ENCODE results near the gene KCNIP4.

Gene KCNIP4

DNA sequence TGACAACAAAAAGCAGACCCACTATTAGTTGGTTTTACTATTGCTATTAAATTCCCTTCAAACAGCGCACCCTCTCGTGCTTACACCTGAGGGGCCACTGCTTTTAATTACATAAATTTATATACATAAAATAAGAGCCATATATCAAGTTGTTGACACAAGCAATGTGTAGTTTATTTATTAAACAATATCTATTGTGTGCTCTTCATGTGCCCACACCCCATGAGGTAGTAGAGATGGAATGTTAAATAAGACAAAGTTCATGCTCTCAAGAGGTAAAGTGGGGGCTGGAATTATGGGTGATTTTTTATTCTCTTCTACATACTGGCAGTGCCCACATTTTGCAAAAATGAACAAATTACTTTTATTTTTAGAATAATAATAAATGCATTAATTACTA, 47.3 kb downstream of the KCNIP4 start:
- no peak for DNase-seq (ENCODE audit: low read depth)

DNA sequence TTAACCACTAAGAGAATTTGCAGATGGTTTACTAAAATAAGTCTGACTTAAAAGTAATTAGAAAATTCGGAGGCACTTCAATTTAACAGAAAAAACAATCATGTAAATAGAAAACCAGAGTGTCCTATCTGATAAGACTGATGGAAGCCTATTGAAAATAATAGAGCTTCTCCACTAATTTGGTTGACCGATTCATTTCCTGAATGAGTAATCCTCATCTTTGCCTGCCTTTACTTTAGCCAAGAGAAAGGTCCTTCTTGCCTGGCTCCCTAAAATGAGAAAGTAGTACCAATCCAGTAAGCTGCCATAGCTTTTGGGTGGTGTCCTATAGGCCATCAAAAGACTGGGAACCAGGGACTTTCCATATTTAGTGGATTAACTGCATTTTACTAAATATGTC, 48.4 kb downstream of the KCNIP4 start:
- no peak for DNase-seq (ENCODE audit: low read depth)

DNA sequence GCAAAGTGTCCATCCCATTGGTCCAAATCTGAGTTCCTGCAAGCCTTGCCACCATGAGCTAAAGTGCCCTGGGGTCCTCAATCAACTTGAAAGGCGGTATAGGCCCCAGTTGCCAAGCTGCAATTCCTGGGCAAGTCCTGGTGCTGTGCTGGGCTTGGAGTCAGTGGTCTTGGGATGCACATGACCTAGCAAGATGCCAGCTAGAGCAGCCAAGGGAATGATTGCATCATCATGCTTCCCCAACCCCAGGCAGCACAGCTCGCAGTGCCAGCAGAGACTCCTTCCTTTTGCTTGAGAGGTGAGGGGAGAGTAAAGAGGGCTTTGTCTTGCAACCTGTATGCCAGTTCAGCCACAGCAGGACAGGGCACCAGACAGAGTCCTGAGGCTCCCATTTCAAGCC, 50.5 kb downstream of the KCNIP4 start:
- no peak for DNase-seq (ENCODE audit: low read depth)

DNA sequence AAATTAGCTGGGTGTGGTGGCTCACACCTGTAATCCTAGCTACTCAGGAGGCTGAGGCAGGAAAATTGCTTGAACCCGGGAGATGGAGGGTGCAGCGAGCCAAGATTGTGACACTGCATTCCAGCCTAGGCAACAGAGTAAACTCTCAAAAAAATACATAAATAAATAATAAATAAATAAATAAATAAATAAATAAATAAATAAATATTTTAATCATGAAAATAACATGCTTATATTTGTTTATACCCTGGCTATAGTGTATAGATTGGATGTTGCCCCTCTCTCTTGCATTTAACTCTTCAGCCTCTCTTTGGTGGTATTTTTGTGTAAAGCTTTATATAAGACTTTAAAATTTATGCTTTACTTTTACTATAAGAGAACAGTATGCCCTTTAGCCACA, 51.8 kb downstream of the KCNIP4 start:
- DNase-seq (ENCODE audit: low read depth): no peak

DNA sequence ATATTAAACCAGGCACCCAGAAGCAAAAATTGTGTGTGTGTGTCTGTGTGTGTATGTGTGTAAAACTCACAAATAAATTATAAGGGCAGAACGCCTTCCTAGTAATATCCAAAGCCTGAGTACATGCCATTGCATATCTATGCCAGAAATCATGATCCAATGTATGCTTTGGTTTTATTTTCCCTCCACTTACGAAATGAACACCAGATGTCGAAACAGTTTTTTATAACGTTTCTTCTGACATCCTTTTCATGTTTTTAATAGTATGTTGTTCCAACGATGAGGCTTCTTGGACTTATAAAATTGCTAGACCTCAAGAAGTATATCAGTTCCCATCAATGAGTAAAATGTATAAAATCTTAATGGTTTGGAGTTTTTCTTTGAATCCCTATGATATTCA, 55.4 kb downstream of the KCNIP4 start:
- DNase-seq (ENCODE audit: low read depth): no peak

DNA sequence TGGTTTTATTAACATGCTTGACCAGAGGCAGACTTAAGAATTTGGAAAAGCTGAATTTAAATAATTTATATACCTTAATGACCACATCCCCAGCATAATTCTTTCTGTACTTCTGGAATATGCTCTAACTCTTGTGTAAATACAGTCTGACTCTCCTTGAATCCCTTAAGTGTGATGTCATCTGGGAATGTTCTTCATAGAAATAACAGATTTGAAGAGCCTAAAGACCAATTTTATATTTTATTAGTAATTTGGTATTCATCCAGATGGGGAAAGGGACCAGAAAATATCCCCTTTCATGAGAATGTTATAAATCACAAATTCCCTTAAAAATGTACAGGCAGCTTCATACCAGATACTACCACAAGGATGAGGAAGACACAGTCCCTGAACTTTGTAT, 58.3 kb downstream of the KCNIP4 start:
- no peak for DNase-seq (ENCODE audit: low read depth)

DNA sequence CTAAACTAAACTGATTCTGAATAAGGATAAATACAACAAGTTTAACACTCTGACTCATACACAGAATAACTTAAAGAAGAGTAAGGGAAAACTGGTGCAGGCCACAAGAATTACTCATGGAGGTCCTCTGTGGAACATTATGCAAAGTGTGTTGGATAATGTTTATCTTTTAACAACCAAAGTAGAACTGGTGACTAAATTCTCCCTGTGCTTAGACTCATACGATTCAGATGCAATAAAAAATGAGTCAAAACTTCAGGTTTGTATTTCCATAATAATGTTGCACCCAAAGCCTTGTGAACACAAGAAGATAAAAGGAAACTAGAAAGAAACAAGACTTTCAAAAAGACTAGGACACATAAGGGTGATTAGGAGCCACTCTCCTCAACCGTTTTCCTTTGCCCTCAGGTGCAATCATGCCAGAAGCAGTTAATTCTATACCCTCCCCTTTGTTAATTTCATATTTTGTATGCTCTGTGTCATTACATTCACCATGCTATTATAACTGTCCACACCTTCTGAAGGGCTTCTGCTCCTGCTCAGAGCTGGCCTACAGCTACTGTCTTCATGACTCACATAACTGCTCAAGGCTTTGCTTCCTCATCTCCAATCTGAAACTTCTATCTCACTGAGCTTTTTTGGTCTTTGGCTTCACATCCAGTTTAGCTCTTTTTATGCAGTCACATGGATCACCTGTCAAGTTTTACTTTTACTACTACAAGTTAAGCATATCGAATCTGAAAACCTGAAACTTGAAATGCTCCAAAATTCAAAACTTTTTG, 60.2 kb downstream of the KCNIP4 start:
- no peak for DNase-seq (ENCODE audit: low read depth)

DNA sequence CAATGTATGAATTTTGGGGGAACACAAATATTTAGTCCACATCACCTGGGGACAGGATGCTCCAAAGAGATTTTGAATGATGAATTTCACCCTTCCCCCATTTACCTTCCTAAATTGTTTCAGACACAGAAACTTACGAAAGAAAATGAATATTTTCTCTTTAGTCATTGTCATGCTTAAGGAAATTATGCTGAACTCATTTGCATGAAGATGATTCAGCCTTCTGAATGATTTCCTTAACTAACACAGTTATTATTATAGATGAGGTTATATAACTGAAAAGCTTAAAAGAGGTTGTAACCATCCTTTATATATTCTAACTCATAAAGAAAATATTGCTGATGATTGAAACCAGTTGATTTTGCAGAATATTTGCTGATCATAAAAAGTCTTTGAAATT, 61.1 kb downstream of the KCNIP4 start:
- no peak for DNase-seq (ENCODE audit: low read depth)

DNA sequence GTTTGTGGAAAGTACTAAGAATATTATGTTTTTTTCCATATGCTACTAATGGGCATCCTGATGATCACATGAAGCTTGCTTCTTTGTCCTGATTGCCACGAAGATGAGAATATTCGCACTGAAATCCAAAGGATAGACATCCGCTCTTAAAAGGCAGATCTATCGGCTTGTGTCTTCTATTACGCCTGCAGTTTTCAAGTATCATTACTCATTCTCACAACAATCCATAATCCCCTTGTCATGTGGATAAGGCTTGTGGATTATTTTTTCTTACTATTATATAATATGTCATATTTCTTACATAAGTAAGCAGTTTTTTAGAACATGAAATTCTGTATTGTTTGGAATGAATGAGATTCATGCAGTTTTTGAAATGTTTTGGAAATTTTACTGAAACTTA, 62.8 kb downstream of the KCNIP4 start:
- no peak for DNase-seq (ENCODE audit: low read depth)

DNA sequence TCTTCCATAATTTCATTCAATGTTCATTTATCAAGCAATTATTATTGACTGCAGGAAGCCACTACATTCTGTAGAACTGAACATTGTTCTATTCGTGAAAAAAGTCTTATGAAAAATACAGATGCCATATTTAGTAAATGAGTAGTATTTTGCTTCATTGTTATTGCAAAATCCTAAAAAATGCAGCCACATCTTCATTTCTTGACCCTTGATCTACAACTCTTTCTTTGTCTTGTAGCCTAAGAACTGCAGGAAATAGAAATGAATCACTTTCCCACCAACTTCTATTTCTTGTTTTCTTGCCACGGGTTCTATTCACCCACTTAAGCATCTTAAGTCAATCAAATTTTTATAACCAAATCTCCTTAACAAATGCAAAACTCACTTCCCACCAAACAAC, 63.3 kb downstream of the KCNIP4 start:
- DNase-seq (ENCODE audit: low read depth): no peak

DNA sequence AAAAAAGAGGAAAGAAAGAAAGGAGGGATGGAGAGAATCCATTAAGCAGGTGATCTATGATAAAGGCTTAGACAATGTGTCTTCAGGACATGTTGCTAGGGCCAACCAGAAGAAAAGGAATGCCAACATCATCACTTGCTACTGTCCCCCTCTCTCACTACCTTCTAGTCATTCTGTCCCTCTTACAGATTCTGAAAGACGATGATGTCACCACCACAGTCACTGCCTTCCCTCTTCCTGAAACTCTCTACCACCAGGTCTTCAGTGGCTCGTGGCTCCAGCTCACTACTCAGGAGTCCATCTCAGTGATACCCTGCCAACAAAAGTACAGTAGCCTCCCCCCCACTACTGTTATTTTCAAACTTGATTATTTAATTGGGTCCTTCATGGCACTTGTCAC, 64.0 kb downstream of the KCNIP4 start:
- no peak for DNase-seq (ENCODE audit: low read depth)

DNA sequence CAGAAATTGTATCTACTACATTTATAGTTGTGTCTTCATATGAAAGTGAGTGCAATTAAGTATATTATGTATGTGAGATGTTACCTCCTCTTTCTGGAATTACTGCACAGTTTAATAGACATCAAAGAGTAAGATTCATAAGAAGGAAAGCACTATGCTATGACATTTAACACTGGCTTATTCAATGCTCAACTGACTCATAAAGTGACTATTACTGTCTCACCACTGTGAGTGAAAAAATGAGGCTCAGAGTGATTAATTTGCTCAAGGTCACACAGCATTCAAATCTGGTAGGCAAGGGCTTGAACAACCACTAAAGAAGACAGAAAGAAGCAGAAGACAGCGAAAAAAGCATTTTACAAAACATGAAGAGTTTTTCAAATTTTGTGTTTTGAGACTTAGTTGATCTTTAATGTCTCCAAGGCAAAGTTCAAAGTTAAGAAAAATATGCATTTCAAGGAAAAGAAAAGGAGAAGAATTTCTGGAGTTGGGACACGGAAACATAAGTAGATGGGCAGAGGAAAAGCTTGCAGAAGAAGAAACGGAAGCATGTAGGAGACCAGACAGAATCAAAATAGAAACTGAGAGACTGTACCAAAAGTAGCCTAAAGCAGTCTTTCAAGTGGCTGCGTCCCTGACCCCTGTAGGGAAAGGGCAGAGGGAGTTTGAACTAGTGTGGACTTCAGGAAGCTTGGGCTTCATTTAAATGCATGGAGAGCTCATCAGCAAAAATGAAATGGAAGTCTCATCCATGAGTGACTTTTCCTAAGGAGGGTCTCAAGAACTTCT, 66.3 kb downstream of the KCNIP4 start:
- DNase-seq (ENCODE audit: low read depth): no peak

DNA sequence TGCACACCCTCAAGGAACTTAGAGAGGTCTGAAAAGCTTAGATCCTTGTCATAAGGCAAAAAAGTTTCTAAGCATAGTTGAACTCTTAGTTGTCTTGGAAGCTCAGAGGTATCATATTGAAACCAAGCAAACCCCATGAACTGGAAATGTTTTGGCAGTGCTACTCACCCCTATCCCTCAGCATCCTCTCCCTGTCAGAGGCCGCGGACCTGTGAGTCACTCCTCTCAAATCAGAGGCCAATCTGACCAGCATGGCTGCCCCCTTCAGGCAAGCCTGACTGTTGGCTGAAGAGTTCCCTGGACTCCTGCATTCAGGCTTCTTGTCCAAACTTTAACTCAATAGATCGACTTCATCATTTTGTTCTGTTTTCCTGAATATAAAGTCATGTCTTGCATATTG, 69.4 kb downstream of the KCNIP4 start:
- DNase-seq (ENCODE audit: low read depth): no peak

DNA sequence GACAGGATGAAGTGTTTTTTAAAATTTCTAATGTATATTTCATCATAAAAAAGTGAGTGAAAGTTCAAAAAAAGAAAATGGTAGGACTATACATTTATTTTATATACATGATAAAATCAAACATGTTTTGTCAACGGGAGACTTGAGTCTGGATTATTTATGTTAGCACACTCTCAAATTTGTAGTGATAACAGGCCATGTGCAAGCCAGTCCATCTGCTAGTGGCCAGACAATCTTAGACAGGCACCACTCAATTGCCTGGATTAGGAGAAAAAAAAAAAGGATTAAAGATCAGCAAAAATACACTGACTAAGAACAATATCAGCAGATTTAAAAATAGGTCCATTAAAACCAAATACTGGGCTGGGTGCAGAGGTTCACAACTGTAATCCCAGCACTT, 71.9 kb downstream of the KCNIP4 start:
- DNase-seq (ENCODE audit: low read depth): no peak

DNA sequence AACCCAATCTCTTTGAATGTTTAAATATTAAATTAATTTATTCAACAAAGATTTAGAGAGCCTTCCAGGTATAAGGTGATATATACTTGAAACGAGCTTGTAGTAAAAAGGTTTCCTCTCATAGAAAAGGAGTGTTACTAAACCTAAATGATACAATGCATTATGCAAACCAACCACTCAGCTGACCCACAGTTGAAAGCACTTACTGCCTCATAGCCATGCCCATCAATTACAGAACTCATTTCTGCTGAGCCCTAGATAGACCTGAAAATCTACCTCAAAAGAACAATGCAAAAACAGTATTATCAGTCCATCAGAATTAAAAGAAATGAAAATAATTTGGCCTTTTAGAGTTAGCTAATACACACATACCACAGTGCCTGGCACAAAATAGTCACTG, 75.4 kb downstream of the KCNIP4 start:
- DNase-seq (ENCODE audit: low read depth): no peak

DNA sequence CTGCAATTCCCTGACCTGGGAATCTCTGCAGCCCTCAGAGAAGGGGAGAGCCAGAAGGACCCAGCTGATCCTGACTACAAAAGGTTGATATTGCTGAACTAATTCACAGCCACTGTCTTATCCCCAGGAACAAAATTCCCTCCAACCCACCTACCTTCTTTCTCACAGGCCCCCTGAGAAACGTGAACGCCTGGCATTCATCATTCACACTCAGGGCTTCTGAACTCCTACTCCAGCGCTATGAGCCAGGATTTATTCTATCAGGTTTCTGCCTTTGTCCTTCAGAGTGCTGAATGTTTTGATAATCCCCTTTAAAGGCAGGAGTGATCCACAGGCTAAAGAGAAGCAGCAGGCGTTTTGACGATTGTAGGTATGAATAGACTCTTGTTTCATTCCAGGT, 76.5 kb downstream of the KCNIP4 start:
- DNase-seq (ENCODE audit: low read depth): no peak

DNA sequence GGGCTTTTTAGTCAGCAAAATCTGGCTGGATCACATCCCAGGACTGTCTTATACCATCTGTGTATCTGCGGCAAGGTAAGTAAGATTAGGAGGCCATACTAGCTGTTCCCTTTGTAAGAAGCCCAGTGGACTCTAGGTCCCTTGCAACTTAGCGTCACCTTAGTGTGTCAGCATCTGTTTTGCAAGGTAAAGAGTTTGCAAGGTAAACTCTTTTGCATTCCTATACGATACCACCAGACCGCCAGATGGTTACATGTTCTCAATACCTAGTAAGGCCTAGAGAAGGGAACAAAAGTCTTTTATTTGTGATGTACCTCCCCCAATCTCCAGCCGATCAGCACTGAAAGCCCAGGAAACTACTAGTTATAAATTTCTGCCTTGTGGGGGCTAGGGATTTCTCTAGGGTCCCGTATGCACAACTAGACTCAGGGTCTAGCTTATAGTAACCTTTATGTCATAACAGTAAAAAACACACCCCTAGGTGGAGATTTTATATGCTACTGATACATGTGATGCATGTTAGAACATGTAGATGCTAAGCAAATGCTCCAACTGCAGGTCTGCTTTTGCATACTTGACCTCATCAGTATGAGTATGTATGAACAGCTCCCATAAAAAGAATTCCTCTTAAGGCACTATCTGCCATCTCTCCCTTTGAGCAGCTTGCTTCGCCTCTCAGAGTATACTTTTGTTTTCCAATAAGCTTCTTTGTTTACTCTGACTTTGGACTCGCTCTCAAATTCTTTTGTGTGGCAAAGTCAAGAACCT, 78.4 kb downstream of the KCNIP4 start:
- no peak for DNase-seq (ENCODE audit: low read depth)

DNA sequence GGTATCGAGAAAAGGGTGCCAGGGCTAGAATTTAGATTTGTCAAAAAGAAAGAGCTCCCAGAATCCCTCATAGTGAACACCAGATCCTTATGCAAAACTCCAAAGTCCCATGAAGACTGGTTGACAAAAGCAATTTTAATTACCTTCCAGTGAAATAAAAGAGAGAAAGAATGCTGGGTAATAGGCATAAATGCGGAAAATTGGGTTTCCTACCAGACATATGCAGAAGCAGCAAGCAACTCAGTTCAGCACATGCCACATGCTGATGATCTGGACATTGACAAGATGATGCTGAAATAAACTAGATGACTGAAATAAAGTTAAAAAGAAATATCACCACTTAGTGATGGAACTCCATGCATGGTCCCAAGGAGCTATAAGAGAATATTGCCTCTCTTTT, 83.9 kb downstream of the KCNIP4 start:
- no peak for DNase-seq (ENCODE audit: low read depth)

DNA sequence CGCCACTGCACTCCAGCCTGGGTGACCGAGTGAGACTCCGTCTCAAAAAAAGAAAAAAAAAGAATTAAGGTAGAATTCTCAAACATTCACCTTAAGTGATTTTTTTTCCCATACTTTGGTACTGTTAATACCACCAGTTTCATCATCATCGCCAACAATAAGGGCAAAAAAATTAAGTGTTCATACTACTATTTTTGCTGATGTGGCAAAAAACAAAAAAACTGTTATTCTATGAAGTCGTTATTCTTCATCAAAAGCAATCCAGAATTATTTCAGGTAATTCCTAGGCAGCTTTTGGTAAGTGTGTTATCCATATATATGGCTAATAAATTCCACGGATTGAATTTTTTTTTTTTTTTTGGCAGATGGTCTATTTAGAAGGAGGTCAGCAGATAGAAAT, 85.7 kb downstream of the KCNIP4 start:
- DNase-seq (ENCODE audit: low read depth): no peak

DNA sequence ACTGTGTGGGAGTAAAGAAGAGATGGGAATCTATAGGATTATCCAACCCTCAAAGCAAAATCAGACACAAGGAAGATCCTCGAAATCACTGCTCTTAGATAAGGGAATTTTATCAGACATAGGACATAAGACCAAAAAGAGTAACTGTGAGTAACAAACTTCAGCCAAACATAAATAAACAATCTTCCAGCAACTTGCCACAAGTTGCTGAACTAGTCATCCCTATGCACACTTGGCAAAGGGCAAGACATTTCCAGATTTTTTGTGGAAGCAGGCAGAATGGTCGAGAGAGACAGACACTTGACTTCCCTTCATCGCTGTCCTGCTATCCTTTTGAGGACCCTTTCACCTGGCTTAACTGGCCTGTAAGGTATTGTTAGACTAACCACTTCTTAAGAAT, 89.6 kb downstream of the KCNIP4 start:
- DNase-seq (ENCODE audit: low read depth): no peak

DNA sequence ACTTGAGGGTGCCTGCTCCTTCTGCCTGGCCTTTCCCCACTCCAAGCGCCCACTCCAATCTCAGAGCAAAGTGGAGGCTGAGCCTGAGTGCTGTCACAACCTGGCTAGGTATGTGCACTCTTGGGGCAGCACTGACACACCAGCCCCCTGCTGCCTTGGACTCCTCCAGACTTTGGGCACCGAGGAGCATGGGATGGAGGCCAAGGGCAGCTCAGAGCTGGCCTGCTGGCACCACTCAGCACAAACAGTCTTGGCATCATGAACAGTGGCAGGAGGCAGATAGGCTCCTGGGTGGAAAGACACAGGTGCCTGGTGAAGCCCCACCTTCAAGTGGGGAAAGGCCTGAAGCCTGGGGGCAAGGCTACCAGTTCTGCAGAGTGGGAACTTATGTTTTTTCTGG, 91.8 kb downstream of the KCNIP4 start:
- DNase-seq (ENCODE audit: low read depth): no peak

DNA sequence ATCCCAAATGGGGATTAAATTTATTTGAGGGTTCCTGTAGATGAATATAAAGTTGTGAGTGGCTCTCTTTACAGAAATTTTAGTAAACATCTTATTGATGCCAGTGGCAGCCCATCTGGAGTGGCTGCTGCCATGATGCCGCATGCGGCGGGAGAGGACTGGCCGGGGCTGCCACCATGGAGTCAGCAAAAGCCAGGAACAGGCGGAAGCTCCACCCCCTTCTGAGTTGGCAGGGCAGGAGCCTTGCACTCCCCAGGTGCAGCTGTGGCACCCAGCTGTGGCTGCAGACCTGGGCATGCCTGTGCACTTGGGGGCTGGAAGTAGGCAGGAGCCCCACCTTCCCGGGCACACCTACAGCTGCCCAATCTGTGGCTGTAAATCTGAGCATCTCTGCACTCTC, 92.3 kb downstream of the KCNIP4 start:
- DNase-seq (ENCODE audit: low read depth): no peak

DNA sequence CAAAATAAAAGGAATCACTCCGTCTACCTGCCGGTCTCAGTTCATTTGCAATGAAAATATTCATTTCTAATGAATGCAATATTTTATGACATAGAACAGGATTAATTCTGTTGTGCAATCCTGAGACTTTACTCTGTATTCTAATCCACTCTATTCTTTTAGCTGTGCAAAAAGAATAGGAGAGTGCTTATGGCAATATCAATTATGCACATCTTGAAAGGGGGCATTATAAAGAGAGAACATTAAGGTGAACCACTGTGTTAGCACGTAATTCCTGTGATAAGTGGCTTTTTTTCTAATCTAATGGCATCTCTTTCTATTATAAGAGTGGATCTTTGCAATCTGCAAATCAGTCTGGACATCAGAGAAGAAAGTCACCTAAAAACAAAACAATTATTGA, 99.5 kb downstream of the KCNIP4 start:
- no peak for DNase-seq (ENCODE audit: low read depth)
